HCT116 (cell line): ENCODE data around the gene TPM2.
A peak's percentile ranks its signal among the peaks of the same experiment; 100 is the strongest.

Experiments
- CEBPB ChIP-seq: IDR thresholded peaks from 2 replicates; pipeline ENCODE4 v1.6.1; 2012; ENCODE audit warnings: low read depth
- EGR1 ChIP-seq: IDR thresholded peaks from 2 replicates; pipeline ENCODE4 v1.6.1; 2012; ENCODE audit warnings: low read depth
- EZH2 ChIP-seq: fragments of 200-600 bp; sonication (generic); IDR thresholded peaks from 2 replicates; pipeline ENCODE4 v1.6.1; 2017; ENCODE audit warnings: antibody characterized with exemption, mixed run types
- EZH2phosphoT487 ChIP-seq: fragments of 200-600 bp; IDR thresholded peaks from 2 replicates; pipeline ENCODE4 v1.6.1; 2018; ENCODE audit warnings: antibody characterized with exemption, borderline replicate concordance
- POLR2A ChIP-seq: IDR thresholded peaks from 2 replicates; pipeline ENCODE4 v1.7.0; 2011; ENCODE audit warnings: borderline replicate concordance; ENCODE audit not compliant: insufficient read depth, insufficient read length; ENCODE audit errors: extremely low read depth
- POLR2AphosphoS5 ChIP-seq: IDR thresholded peaks from 2 replicates; pipeline ENCODE4 v1.6.1; 2011; ENCODE audit warnings: mild to moderate bottlenecking, low read depth, low read length, moderate library complexity
- RAD21 ChIP-seq: IDR thresholded peaks from 2 replicates; pipeline ENCODE4 v1.6.1; 2012; ENCODE audit warnings: low read depth, mild to moderate bottlenecking
- SIN3A ChIP-seq: IDR thresholded peaks from 2 replicates; pipeline ENCODE4 v1.6.1; 2012; ENCODE audit warnings: low read depth
- SP1 ChIP-seq: IDR thresholded peaks from 2 replicates; pipeline ENCODE4 v1.6.1; 2012; ENCODE audit warnings: low read depth
- ZFX ChIP-seq: fragments of 450-650 bp; IDR thresholded peaks from 2 replicates; pipeline ENCODE4 v1.6.1; 2017
- TF ChIP-seq, protein P1 (sequence below), 3 experiments: fragments of 200-600 bp in 1 of 3; sonication (generic) in 1 of 3; IDR thresholded peaks in 2 of 3; conservative IDR thresholded peaks in 1 of 3; 2 replicates each; pipeline ENCODE4 v1.5.1; 2012 to 2017; ENCODE audit warnings: low read depth in 2 of 3, low read length in 2 of 3, antibody characterized with exemption in 1 of 3, borderline replicate concordance in 1 of 3, control low read depth in 1 of 3, mild to moderate bottlenecking in 1 of 3, mixed read lengths in 1 of 3, mixed run types in 1 of 3, moderate library complexity in 1 of 3; ENCODE audit not compliant: insufficient read depth in 1 of 3
- TF ChIP-seq, protein P2 (sequence below): IDR thresholded peaks from 2 replicates; pipeline ENCODE4 v1.6.1; 2012

DNA sequence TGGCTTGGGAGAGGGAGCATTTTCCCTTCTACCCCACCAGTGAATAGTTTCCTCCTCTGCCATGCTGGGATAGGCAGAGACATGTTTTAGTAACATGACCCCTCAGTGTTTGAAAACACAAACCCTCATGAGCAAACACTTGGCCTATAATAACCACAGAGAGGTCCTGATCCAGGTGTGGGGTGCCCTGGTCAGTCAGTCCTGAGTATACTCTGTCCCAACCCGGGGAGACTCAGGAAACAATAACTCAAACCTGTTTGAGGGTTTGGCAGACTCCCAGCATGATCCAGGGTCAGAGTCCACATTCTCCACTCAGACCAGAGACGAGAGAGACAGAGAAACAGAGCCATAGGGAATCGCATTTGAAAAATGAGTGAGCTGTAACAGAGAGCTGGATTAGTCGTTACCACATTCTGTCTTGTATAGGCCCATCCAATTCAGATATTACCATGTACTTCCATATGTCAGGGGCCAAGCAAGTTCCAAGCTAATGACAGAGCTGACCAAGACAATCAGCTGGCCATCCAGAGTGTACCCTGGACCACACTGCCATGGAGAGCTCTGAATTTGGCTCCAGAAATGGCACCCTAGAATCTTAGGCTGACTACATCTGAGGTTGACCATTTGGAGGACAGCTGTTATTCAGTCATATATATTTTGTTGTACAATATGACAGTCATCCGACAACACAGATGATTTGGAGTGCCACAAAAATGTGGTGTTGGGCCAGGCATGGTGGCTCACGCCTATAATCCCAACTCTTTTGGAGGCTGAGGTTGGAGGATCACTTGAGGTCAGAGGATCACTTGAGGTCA is 20.2 kb downstream of the TPM2 start:
- TF ChIP-seq, protein P1, sequence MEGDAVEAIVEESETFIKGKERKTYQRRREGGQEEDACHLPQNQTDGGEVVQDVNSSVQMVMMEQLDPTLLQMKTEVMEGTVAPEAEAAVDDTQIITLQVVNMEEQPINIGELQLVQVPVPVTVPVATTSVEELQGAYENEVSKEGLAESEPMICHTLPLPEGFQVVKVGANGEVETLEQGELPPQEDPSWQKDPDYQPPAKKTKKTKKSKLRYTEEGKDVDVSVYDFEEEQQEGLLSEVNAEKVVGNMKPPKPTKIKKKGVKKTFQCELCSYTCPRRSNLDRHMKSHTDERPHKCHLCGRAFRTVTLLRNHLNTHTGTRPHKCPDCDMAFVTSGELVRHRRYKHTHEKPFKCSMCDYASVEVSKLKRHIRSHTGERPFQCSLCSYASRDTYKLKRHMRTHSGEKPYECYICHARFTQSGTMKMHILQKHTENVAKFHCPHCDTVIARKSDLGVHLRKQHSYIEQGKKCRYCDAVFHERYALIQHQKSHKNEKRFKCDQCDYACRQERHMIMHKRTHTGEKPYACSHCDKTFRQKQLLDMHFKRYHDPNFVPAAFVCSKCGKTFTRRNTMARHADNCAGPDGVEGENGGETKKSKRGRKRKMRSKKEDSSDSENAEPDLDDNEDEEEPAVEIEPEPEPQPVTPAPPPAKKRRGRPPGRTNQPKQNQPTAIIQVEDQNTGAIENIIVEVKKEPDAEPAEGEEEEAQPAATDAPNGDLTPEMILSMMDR (IDR thresholded peaks at IDR 0.05 in 2 of 3, conservative IDR thresholded peaks at IDR 0.05 in 1 of 3; ENCODE audit: borderline replicate concordance in 1 of 3, insufficient read depth in 1 of 3, low read depth in 2 of 3, low read length in 2 of 3), result no peak
- TF ChIP-seq POLR2AphosphoS5 (no peak), SP1 (peak; percentile 22; the same call in 1 of the 2 replicates), EGR1 (no peak), RAD21 (no peak), SIN3A (no peak), EZH2phosphoT487 (no peak), EZH2 (no peak), POLR2A (no peak), CEBPB (no peak), ZFX (no peak)
- TF ChIP-seq, protein P2, sequence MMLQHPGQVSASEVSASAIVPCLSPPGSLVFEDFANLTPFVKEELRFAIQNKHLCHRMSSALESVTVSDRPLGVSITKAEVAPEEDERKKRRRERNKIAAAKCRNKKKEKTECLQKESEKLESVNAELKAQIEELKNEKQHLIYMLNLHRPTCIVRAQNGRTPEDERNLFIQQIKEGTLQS, result no peak
